Spinal cord (tissue), 10 donors: Measurements from ENCODE around the gene ITIH5. TPM values are rescaled to one million over a fixed set of nuclear protein-coding genes. Genes with fewer than 3 reads are reported as not detected.

Experiments
- DNase-seq, 6 donors: peaks; one replicate each; pipeline versions ENCODE4 v3.0.0 to v3.0.0-alpha.2; 2013 to 2015; ENCODE audit warnings: low spot score in 6 of 6, low read depth in 4 of 6
- H3K27ac ChIP-seq: one replicate; pipeline ENCODE4 v1.5.1; 2013; ENCODE audit warnings: low read depth, low read length, control low read depth
- H3K27me3 ChIP-seq: one replicate; pipeline ENCODE4 v1.6.1; 2013; ENCODE audit warnings: low read length; ENCODE audit not compliant: control insufficient read depth, insufficient read depth
- H3K36me3 ChIP-seq: one replicate; pipeline ENCODE4 v1.6.1; 2013; ENCODE audit warnings: low read length; ENCODE audit not compliant: control insufficient read depth, insufficient read depth
- H3K4me1 ChIP-seq: one replicate; pipeline ENCODE4 v1.6.1; 2013; ENCODE audit warnings: low read length; ENCODE audit not compliant: control insufficient read depth, insufficient read depth
- H3K4me3 ChIP-seq: one replicate; pipeline ENCODE4 v1.5.1; 2013; ENCODE audit warnings: low read depth, low read length, control low read depth
- H3K9me3 ChIP-seq: one replicate; pipeline ENCODE4 v1.6.1; 2013; ENCODE audit warnings: low read length; ENCODE audit not compliant: control insufficient read depth, insufficient read depth
- WGBS: methylation state at CpG from one replicate; pipeline ENCODE4 v1.1.5; 2013; ENCODE audit warnings: missing lambda C conversion rate; ENCODE audit not compliant: insufficient coverage; 5-methylcytosine and 5-hydroxymethylcytosine counted together
- polyA plus RNA-seq, 2 donors: library from polyadenylated mRNA; unstranded; fragments of 120-200 nt; gene quantifications; one replicate each; pipeline ENCODE4 v1.2.1, GENCODE V29; 2013; ENCODE audit not compliant: insufficient read length in 2 of 2
- total RNA-seq, 2 donors: library from RNA; depleted of rRNA in 1 of 2; stranded (reverse); fragments of 120-200 nt in 1 of 2; fragments of >200 nt in 1 of 2; gene quantifications; one replicate each; pipeline versions ENCODE4 v1.2.3 to v1.2.4, GENCODE V29; 2013 to 2014
- donor health status: healthy.

ITIH5 gene
- total and polyA plus RNA-seq, 4 donors = 32.4 to 132 (median 56.4) TPM

GRCh38 chr10:7611909-7612308 lies 54.9 kb downstream of the ITIH5 start:
- no CpG with 5 or more reads among the region's 3 CpGs for WGBS
- no peak for DNase-seq
- H3K36me3 ChIP-seq = no peaks in the 10 kb centered on the region
- no peaks in the 10 kb centered on the region for H3K27me3 ChIP-seq
- H3K4me1 ChIP-seq = no peaks in the 10 kb centered on the region
- H3K4me3 ChIP-seq = no peak overlapping the region
- H3K9me3 ChIP-seq = no peaks in the 10 kb centered on the region
- no peak overlapping the region for H3K27ac ChIP-seq

GRCh38 chr10:7610651-7611389 lies 55.9 kb downstream of the ITIH5 start:
- H3K9me3 ChIP-seq = no peaks in the 10 kb centered on the region
- 52% methylated on average over 5 of the region's 7 CpGs for WGBS
- H3K27ac ChIP-seq = peak overlapping the region; percentile 12
- no peaks in the 10 kb centered on the region for H3K36me3 ChIP-seq
- H3K27me3 ChIP-seq = no peaks in the 10 kb centered on the region
- H3K4me1 ChIP-seq = no peaks in the 10 kb centered on the region
- DNase-seq = peak in 2 of 6 donors; percentile 56 to 89
- H3K4me3 ChIP-seq = no peak overlapping the region

DNA sequence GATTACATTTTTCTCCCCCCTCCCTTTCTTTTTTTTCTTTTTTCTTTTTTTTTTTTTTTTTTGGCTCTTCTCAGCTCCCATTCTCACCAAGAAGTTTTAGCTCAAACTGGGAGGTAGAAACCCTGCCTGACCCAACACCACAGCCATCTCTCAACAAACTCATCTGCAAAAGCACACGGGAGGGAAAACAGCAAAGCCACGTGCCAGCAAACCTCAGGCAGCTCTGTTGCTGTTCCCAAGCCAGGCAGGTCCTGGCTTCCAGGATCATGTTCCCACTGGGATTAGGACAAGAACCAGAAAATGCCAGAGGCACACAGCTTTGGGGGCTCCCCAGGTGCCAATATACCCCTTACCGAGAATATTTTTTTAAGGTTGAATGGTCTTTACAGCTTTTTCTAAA lies 56.7 kb downstream of the ITIH5 start:
- peak in 1 of 6 donors; percentile 34 for DNase-seq
- H3K4me3 ChIP-seq = no peak overlapping the region
- no peaks in the 10 kb centered on the region for H3K4me1 ChIP-seq
- WGBS = 22% methylated on average over 2 of the region's 3 CpGs
- no peaks in the 10 kb centered on the region for H3K9me3 ChIP-seq
- no peaks in the 10 kb centered on the region for H3K27me3 ChIP-seq
- no peak overlapping the region for H3K27ac ChIP-seq
- no peaks in the 10 kb centered on the region for H3K36me3 ChIP-seq

GRCh38 chr10:7609556-7609955 lies 57.2 kb downstream of the ITIH5 start:
- Histone ChIP-seq H3K27ac (no peak overlapping the region), H3K9me3 (no peaks in the 10 kb centered on the region), H3K4me1 (no peaks in the 10 kb centered on the region), H3K27me3 (no peaks in the 10 kb centered on the region), H3K36me3 (no peaks in the 10 kb centered on the region), H3K4me3 (no peak overlapping the region)
- 72% methylated on average over 3 of the region's 5 CpGs for WGBS
- DNase-seq = peak in 1 of 6 donors; percentile 36

DNA sequence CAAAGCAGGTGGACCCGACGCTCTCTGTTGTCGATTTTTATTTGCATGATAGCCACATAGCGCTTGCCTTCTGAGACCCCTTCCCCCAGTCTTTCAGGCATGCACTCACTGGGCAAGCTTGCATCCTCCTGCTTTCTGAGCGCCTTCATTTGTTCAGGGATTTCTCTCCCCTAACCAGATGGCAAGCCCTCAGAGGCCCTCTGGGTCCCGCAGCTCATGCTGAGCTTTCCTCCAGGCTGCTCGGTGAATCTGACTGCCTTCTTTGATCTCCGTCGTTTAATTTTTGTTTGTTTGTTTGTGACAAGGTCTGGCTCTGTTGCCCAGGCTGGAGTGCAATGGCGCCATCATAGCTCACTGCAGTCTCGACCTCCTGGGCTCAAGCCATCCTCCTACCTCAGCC lies 58.8 kb downstream of the ITIH5 start:
- Histone ChIP-seq H3K27me3 (no peaks in the 10 kb centered on the region), H3K4me1 (no peaks in the 10 kb centered on the region), H3K4me3 (no peak overlapping the region), H3K9me3 (no peaks in the 10 kb centered on the region), H3K27ac (no peak overlapping the region), H3K36me3 (no peaks in the 10 kb centered on the region)
- 93% methylated on average over 6 of the region's 11 CpGs for WGBS
- DNase-seq = no peak

GRCh38 chr10:7606951-7607404 lies 59.8 kb downstream of the ITIH5 start:
- Histone ChIP-seq H3K4me3 (no peak overlapping the region), H3K27ac (no peak overlapping the region), H3K4me1 (no peaks in the 10 kb centered on the region), H3K36me3 (no peaks in the 10 kb centered on the region), H3K27me3 (no peaks in the 10 kb centered on the region), H3K9me3 (no peaks in the 10 kb centered on the region)
- DNase-seq = no peak
- WGBS = 87% methylated on average over 4 of the region's 4 CpGs

GRCh38 chr10:7605565-7606295 lies 61.0 kb downstream of the ITIH5 start:
- Histone ChIP-seq H3K4me1 (peaks cover 4% of the 10 kb centered on the region), H3K27ac (no peak overlapping the region), H3K27me3 (no peaks in the 10 kb centered on the region), H3K4me3 (no peak overlapping the region), H3K9me3 (no peaks in the 10 kb centered on the region), H3K36me3 (no peaks in the 10 kb centered on the region)
- 73% methylated on average over 6 of the region's 11 CpGs for WGBS
- DNase-seq = peak in 1 of 6 donors; percentile 17

DNA sequence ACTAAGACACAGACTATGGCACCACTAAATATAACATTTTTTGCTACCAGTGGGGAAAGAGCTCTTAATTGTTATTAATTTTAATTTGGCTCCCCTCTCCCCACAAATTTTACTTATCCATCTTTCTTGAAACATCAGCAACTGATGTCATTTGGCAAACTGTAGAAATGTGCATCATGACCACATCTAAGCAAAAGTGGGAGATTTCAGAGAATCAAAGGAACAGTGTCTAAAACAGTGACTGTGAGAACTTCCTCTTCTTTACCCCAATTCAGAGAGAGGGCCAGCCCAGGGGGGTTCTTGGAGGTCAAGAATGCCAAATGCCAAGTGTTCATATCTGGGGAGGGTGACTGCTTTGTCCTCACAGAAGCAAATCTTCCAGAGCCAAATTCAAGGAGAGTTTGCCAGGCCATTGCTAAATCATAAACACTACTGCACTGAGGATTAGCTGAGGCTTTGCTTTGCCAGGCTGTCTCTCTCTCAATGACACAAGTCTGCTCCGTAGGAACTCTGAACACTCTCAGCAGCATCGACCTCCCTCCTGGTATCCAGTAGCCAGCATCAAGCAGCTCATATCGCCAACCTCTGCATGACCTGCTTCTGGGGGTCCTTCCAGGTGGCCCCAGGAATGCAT lies 65.6 kb downstream of the ITIH5 start:
- no peak for DNase-seq
- H3K36me3 ChIP-seq = no peaks in the 10 kb centered on the region
- H3K4me1 ChIP-seq = peaks cover 4% of the 10 kb centered on the region
- no peaks in the 10 kb centered on the region for H3K9me3 ChIP-seq
- H3K27me3 ChIP-seq = no peaks in the 10 kb centered on the region
- H3K27ac ChIP-seq = no peak overlapping the region
- 80% methylated on average over 3 of the region's 3 CpGs for WGBS
- H3K4me3 ChIP-seq = no peak overlapping the region

GRCh38 chr10:7598771-7599170 lies 68.0 kb downstream of the ITIH5 start:
- WGBS = no CpG with 5 or more reads among the region's 3 CpGs
- peaks cover 4% of the 10 kb centered on the region for H3K4me1 ChIP-seq

More at GRCh38 chr10:7598771-7599170, 68.0 kb downstream of the ITIH5 start:
- Histone ChIP-seq H3K27ac (no peak overlapping the region), H3K4me3 (no peak overlapping the region), H3K9me3 (no peaks in the 10 kb centered on the region), H3K36me3 (no peaks in the 10 kb centered on the region), H3K27me3 (no peaks in the 10 kb centered on the region)
- DNase-seq = no peak
